GM12801 (cell line): ENCODE data around the gene SUSD3.

Experiments
- CTCF ChIP-seq: IDR thresholded peaks from one replicate; pipeline ENCODE4 v1.5.1; 2011; ENCODE audit warnings: control low read depth; ENCODE audit not compliant: insufficient read length; ENCODE audit errors: extremely low read depth

SUSD3 gene

GRCh38 chr9:93038918-93039317, 19.6 kb upstream of the SUSD3 start:
- TF ChIP-seq CTCF = no peak

DNA sequence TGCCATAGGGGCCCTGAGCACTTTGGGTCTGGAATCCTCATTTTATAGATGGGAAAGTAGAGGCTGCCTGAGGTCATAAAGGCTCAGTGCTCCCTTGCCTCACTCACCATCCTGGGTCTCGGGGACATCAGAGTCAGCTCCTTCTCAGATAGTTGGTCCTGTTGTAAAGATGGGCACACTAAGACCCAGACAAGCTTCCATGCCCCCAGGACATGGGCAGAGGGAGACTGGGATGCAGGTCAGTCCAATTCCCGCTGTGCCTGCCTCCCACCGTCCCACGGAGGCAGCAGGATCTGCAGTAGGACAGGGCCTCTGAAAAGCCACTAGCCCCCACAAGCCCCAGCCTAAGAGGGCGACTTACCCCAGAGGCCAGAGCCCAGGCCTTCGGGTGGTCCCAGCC, 19.0 kb upstream of the SUSD3 start:
- TF ChIP-seq CTCF = no peak

DNA sequence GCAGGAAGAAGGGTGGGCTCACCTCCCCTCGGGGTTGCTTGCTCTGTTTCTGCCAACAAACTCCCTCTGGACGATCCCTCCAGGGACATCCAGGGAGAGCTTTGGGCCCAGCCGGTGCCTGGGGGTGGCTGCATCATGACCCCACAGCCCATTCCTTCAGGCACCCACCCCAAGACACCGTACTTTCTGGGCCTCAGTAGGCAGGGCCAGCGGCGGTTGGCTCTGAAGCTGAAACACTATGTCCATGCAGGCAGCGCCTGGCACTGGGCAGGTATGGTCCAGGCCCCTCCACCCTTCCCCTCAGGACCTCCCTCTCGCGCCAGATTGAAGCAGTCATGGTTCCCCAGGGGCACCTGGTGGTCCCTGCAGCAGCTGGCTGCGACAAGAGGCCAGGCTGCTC, 18.5 kb upstream of the SUSD3 start:
- no peak for TF ChIP-seq CTCF

- no peak for TF ChIP-seq CTCF
Observed at GRCh38 chr9:93040409-93040808, 18.1 kb upstream of the SUSD3 start.

- no peak for TF ChIP-seq CTCF
Observed at GRCh38 chr9:93041108-93041802, 17.2 kb upstream of the SUSD3 start.

- no peak for TF ChIP-seq CTCF
Observed at GRCh38 chr9:93043122-93043521, 15.4 kb upstream of the SUSD3 start.

GRCh38 chr9:93045521-93045920, 13.0 kb upstream of the SUSD3 start:
- TF ChIP-seq CTCF = no peak
